Lower leg skin (tissue), 4 donors: ENCODE data around the gene ADGRL1. TPM values are rescaled to one million over a fixed set of nuclear protein-coding genes. Genes with fewer than 3 reads are reported as not detected.
"Not testable (repeated sequence)": the region's sequence is repeated elsewhere in the genome, so short reads cannot be mapped to it uniquely, and the experiment has no call there.

ENCODE experiments used
- DNase-seq, 2 donors: peaks; one replicate each; pipeline ENCODE4 v3.0.0-alpha.2; 2019; ENCODE audit warnings: low spot score in 2 of 2
- H3K4me3 ChIP-seq: fragments of 200-600 bp; sonication (generic); 2 replicates; pipeline ENCODE4 v1.5.1; 2017; ENCODE audit warnings: mild to moderate bottlenecking, low read depth; ENCODE audit not compliant: poor library complexity, severe bottlenecking
- POLR2A ChIP-seq, 2 donors: fragments of 450-650 bp; IDR thresholded peaks; one replicate each; pipeline ENCODE4 v1.6.1; 2016 to 2017; ENCODE audit warnings: antibody characterized with exemption in 2 of 2, mild to moderate bottlenecking in 1 of 2, moderate library complexity in 1 of 2
- WGBS, 2 donors: methylation state at CpG; one replicate each; pipeline ENCODE4 v1.1.5; 2018; 5-methylcytosine and 5-hydroxymethylcytosine counted together
- intact Hi-C: fragments of 100-400 bp; cut with DNase I; formaldehyde crosslinking; loops from one replicate; pipeline ENCODE4 v1.15.0; 2023; ENCODE audit warnings: low total_unique reads
- total RNA-seq, 4 donors: library from RNA; depleted of rRNA; stranded (reverse); fragments of >200 nt; gene quantifications; one replicate each; pipeline ENCODE4 v1.1.0, GENCODE V29; 2016
- TF ChIP-seq, protein P1 (sequence below), 3 donors: fragments of 450-650 bp; IDR thresholded peaks; one replicate each; pipeline ENCODE4 v1.5.1; 2016; ENCODE audit warnings: antibody characterized with exemption in 3 of 3, mild to moderate bottlenecking in 3 of 3, moderate library complexity in 2 of 3

The ADGRL1 gene
- total RNA-seq, 4 donors from 2014 or later: 27.6 to 37.7 (median 29.8) TPM

DNA sequence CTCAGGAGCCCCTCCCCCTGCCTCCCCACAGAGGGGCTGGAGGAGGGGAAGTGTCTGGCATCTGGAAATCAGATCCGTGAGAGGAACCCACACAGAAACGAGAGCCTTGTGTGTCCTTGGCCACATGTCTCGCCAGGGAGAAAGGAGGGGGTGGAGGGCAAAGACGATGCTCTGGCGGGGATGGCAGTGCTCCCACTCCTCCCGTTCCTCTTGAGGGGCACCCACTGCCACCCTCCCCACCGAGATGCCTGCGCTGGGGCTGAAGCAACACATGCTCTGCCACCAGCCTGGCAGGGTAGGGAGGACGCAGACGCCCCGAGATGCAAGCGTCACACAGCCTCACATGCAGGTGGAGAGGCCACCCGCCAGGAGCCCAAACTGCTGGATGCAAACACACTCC, 2.8 kb downstream of the ADGRL1 start:
- intact Hi-C loops: no loop called here
- WGBS, 2 donors: 25 to 37% methylated on average over 11 to 13 of the region's 13 CpGs
- TF ChIP-seq, protein P1, sequence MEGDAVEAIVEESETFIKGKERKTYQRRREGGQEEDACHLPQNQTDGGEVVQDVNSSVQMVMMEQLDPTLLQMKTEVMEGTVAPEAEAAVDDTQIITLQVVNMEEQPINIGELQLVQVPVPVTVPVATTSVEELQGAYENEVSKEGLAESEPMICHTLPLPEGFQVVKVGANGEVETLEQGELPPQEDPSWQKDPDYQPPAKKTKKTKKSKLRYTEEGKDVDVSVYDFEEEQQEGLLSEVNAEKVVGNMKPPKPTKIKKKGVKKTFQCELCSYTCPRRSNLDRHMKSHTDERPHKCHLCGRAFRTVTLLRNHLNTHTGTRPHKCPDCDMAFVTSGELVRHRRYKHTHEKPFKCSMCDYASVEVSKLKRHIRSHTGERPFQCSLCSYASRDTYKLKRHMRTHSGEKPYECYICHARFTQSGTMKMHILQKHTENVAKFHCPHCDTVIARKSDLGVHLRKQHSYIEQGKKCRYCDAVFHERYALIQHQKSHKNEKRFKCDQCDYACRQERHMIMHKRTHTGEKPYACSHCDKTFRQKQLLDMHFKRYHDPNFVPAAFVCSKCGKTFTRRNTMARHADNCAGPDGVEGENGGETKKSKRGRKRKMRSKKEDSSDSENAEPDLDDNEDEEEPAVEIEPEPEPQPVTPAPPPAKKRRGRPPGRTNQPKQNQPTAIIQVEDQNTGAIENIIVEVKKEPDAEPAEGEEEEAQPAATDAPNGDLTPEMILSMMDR (IDR thresholded peaks at IDR 0.05): no peak
- TF ChIP-seq POLR2A (IDR thresholded peaks at IDR 0.05): no peak
- H3K4me3 ChIP-seq: no peak overlapping the region
- DNase-seq: no peak

GRCh38 chr19:14201481-14201880, 4.5 kb downstream of the ADGRL1 start:
- intact Hi-C loops, H3K4me3 ChIP-seq, DNase-seq: not testable (repeated sequence)
- 75 to 81% methylated on average over 8 of the region's 8 CpGs for WGBS, 2 donors

- intact Hi-C loops, DNase-seq, H3K4me3 ChIP-seq: not testable (repeated sequence)
- WGBS, 2 donors: 69 to 71% methylated on average over 24 of the region's 24 CpGs
These were observed 5.7 kb downstream of the ADGRL1 start for GRCh38 chr19:14200147-14200841.

- DNase-seq: no peak
- TF ChIP-seq, protein P1 (IDR thresholded peaks at IDR 0.05): no peak
- TF ChIP-seq POLR2A (IDR thresholded peaks at IDR 0.05): no peak
- WGBS, 2 donors: 81 to 86% methylated on average over 18 of the region's 18 CpGs
- H3K4me3 ChIP-seq: no peak overlapping the region
- intact Hi-C loops: loop anchor here (10.0 kb wide), 1 partner anchor 146 kb away; no protein-coding TSS in a partner anchor
These were observed 7.3 kb downstream of the ADGRL1 start for GRCh38 chr19:14198384-14199376.

DNA sequence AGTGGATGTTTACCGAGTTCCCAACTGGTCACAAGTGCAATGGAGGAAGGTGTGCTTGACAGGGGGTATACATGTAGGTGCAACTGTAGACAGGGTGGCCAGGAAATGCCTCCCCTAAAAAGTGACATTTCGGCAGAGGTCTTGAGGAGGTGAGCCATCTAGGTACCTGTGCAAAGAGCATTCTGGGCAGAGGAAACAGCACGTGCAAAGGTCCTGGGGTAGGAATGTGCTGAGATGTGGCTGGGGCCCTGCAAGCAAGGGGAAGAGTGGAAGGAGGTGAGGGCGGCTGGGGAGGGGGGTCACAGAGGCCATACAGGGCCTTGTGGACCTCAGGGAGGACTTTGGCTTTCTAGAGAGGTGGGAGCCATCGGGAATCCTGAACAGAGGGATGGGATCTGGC, 8.1 kb downstream of the ADGRL1 start:
- DNase-seq: no peak
- TF ChIP-seq POLR2A (IDR thresholded peaks at IDR 0.05): no peak
- 88 to 90% methylated on average over 5 of the region's 5 CpGs for WGBS, 2 donors
- intact Hi-C loops: loop anchor here (10.0 kb wide), 1 partner anchor 147 kb away; no protein-coding TSS in a partner anchor
- no peak overlapping the region for H3K4me3 ChIP-seq

GRCh38 chr19:14197288-14197687, 8.7 kb downstream of the ADGRL1 start:
- not testable (repeated sequence) for DNase-seq, H3K4me3 ChIP-seq
- intact Hi-C loops: loop anchor here (10.0 kb wide), 1 partner anchor 148 kb away; no protein-coding TSS in a partner anchor
- WGBS, 2 donors: 92 to 95% methylated on average over 7 of the region's 7 CpGs

- intact Hi-C loops: loop anchor here (10.0 kb wide), 1 partner anchor 149 kb away; no protein-coding TSS in a partner anchor
- DNase-seq: peak; percentile 33 to 94
- H3K4me3 ChIP-seq: not testable (repeated sequence)
- 21 to 24% methylated on average over 11 to 12 of the region's 12 CpGs for WGBS, 2 donors
These were observed 9.9 kb downstream of the ADGRL1 start for GRCh38 chr19:14196105-14196504.

- DNase-seq, H3K4me3 ChIP-seq: not testable (repeated sequence)
- intact Hi-C loops: loop anchor here (10.0 kb wide), 1 partner anchor 150 kb away; no protein-coding TSS in a partner anchor
- WGBS, 2 donors: 90 to 94% methylated on average over 8 to 9 of the region's 12 CpGs
These were observed 10.8 kb downstream of the ADGRL1 start for GRCh38 chr19:14195216-14195615.
